Loucy (cell line): ENCODE measurements around the gene PHF11.
A peak's percentile ranks its signal among the peaks of the same experiment; 100 is the strongest.

Experiments
- H2AFZ ChIP-seq: fragments of 200-600 bp; sonication (generic); 2 replicates; pipeline ENCODE4 v1.6.0; 2016; ENCODE audit warnings: antibody characterized with exemption, mild to moderate bottlenecking, low read length, moderate library complexity
- H3F3A ChIP-seq: fragments of 200-600 bp; 2 replicates; pipeline ENCODE4 v1.6.0; 2016; ENCODE audit warnings: antibody characterized with exemption, low read depth, mild to moderate bottlenecking
- H3K27me3 ChIP-seq: fragments of 200-600 bp; sonication (generic); 2 replicates; pipeline ENCODE4 v1.6.1; 2014; ENCODE audit warnings: low read length, mild to moderate bottlenecking; ENCODE audit not compliant: insufficient read depth, poor library complexity, severe bottlenecking
- H3K36me3 ChIP-seq: fragments of 200-600 bp; sonication (generic); 2 replicates; pipeline ENCODE4 v1.6.1; 2016; ENCODE audit warnings: low read length; ENCODE audit not compliant: insufficient read depth
- H3K4me1 ChIP-seq: fragments of 200-600 bp; sonication (generic); 2 replicates; pipeline ENCODE4 v1.5.1; 2014; ENCODE audit warnings: low read length, mild to moderate bottlenecking; ENCODE audit not compliant: insufficient read depth, poor library complexity, severe bottlenecking
- H3K4me2 ChIP-seq: fragments of 200-600 bp; sonication (generic); 2 replicates; pipeline ENCODE4 v1.6.0; 2014; ENCODE audit warnings: antibody characterized with exemption, low read length, low read depth, mild to moderate bottlenecking; ENCODE audit not compliant: poor library complexity, severe bottlenecking
- H3K4me3 ChIP-seq: fragments of 200-600 bp; sonication (generic); 2 replicates; pipeline ENCODE4 v1.5.1; 2014; ENCODE audit warnings: low read length, mild to moderate bottlenecking, mixed read lengths; ENCODE audit not compliant: poor library complexity, severe bottlenecking
- H3K79me2 ChIP-seq: fragments of 200-600 bp; sonication (generic); 2 replicates; pipeline ENCODE4 v1.6.1; 2014; ENCODE audit warnings: low read length; ENCODE audit not compliant: insufficient read depth
- H3K9ac ChIP-seq: fragments of 200-600 bp; sonication (generic); 2 replicates; pipeline ENCODE4 v1.6.0; 2014; ENCODE audit warnings: mild to moderate bottlenecking, low read depth, low read length, moderate library complexity; ENCODE audit not compliant: poor library complexity, severe bottlenecking
- H3K9me2 ChIP-seq: fragments of 200-600 bp; sonication (generic); replicated peaks from 2 replicates; pipeline ENCODE4 v1.6.1; 2016; ENCODE audit warnings: low read depth, low read length, mixed read lengths
- H3K9me3 ChIP-seq: fragments of 200-600 bp; sonication (generic); 2 replicates; pipeline ENCODE4 v1.6.1; 2014; ENCODE audit warnings: mild to moderate bottlenecking, antibody characterized with exemption, low read length, low read depth; ENCODE audit not compliant: insufficient read depth
- H4K20me1 ChIP-seq: fragments of 200-600 bp; sonication (generic); 2 replicates; pipeline ENCODE4 v1.6.0; 2014; ENCODE audit warnings: antibody characterized with exemption, low read length, mild to moderate bottlenecking; ENCODE audit not compliant: insufficient read depth, poor library complexity, severe bottlenecking
- CTCF ChIP-seq: fragments of 200-600 bp; sonication (generic); conservative IDR thresholded peaks from 2 replicates; pipeline ENCODE4 v1.5.1; 2014; ENCODE audit warnings: mild to moderate bottlenecking, antibody characterized with exemption, low read length
- EZH2phosphoT487 ChIP-seq: fragments of 200-600 bp; IDR thresholded peaks from 2 replicates; pipeline ENCODE4 v1.6.1; 2018; ENCODE audit warnings: antibody characterized with exemption, mild to moderate bottlenecking, moderate library complexity, borderline replicate concordance

The PHF11 gene

GRCh38 chr13:49497272-49497671 lies 1.5 kb downstream of the PHF11 start:
- Histone ChIP-seq H3K9me2 (no peaks in the 10 kb centered on the region), H3K4me1 (peaks cover 9% of the 10 kb centered on the region), H3F3A (peaks cover 8% of the 10 kb centered on the region; the same call in 1 of the 2 replicates), H3K79me2 (no peaks in the 10 kb centered on the region), H3K9ac (no peak overlapping the region), H3K27me3 (no peaks in the 10 kb centered on the region), H3K4me3 (peak overlapping the region; percentile 7), H3K4me2 (peak overlapping the region; percentile 79), H3K36me3 (no peaks in the 10 kb centered on the region), H4K20me1 (no peaks in the 10 kb centered on the region), H3K9me3 (no peaks in the 10 kb centered on the region), H2AFZ (no peak overlapping the region)
- no peak for TF ChIP-seq CTCF
- no peak for TF ChIP-seq EZH2phosphoT487

- peaks cover 9% of the 10 kb centered on the region for H3K4me1 ChIP-seq
- H3K4me2 ChIP-seq = no peak overlapping the region
- no peaks in the 10 kb centered on the region for H3K36me3 ChIP-seq
- TF ChIP-seq CTCF = no peak
- TF ChIP-seq EZH2phosphoT487 = no peak
- H3K9ac ChIP-seq = no peak overlapping the region
- H2AFZ ChIP-seq = no peak overlapping the region
- H3F3A ChIP-seq = peaks cover 8% of the 10 kb centered on the region; the same call in 1 of the 2 replicates
- no peak overlapping the region for H3K4me3 ChIP-seq
- H3K27me3 ChIP-seq = no peaks in the 10 kb centered on the region
- no peaks in the 10 kb centered on the region for H4K20me1 ChIP-seq
- no peaks in the 10 kb centered on the region for H3K79me2 ChIP-seq
- H3K9me3 ChIP-seq = no peaks in the 10 kb centered on the region
- H3K9me2 ChIP-seq = no peaks in the 10 kb centered on the region
Observed at GRCh38 chr13:49498206-49498605, 2.5 kb downstream of the PHF11 start.

GRCh38 chr13:49499889-49500660 lies 4.3 kb downstream of the PHF11 start:
- Histone ChIP-seq H3K4me3 (no peak overlapping the region), H2AFZ (no peak overlapping the region), H4K20me1 (no peaks in the 10 kb centered on the region), H3K27me3 (no peaks in the 10 kb centered on the region), H3K36me3 (no peaks in the 10 kb centered on the region), H3K4me2 (no peak overlapping the region), H3K9ac (no peak overlapping the region), H3K9me3 (no peaks in the 10 kb centered on the region), H3K4me1 (no peaks in the 10 kb centered on the region), H3K9me2 (no peaks in the 10 kb centered on the region), H3F3A (peaks cover 8% of the 10 kb centered on the region; the same call in 1 of the 2 replicates), H3K79me2 (no peaks in the 10 kb centered on the region)
- TF ChIP-seq EZH2phosphoT487 (no peak), CTCF (no peak)
